ENCODE measurements around the gene ASF1B. TPM values are rescaled to one million over a fixed set of nuclear protein-coding genes. Genes with fewer than 3 reads are reported as not detected.

The ASF1B gene
- total RNA-seq, 3 donors from 2014 or later (not counting 1 experiment from before 2014, with no cell fraction given), result 4.5 to 5.5 (median 4.8) TPM

- H3K4me3 ChIP-seq (ENCODE audit: low read length), result peak overlapping the region; percentile 20
- H3K27ac ChIP-seq (ENCODE audit: low read length), result peak overlapping the region; percentile 79
- ATAC-seq, result peak; percentile 66 to 74 (median 71)
These were observed 29.8 kb upstream of the ASF1B start for GRCh38 chr19:14165990-14166830.

GRCh38 chr19:14164724-14165493, 28.5 kb upstream of the ASF1B start:
- H3K4me1 ChIP-seq (ENCODE audit: control insufficient read depth, insufficient read depth, low read length), result peaks cover 38% of the 10 kb centered on the region
- Mint-ChIP-seq H3K36me3 (no peaks in the 10 kb centered on the region), H3K27me3 (ENCODE audit: low read depth in 2 of 2) (no peaks in the 10 kb centered on the region), H3K4me1 (peaks cover 26 to 35% of the 10 kb centered on the region in 2 donors), H3K9me3 (no peaks in the 10 kb centered on the region), H3K4me3 (no peak overlapping the region), H3K27ac (peak overlapping the region in 1 of 2 donors; percentile 95)
- H3K4me3 ChIP-seq (ENCODE audit: low read length), result no peak overlapping the region
- WGBS (ENCODE audit: insufficient coverage), result 81% methylated on average over 14 of the region's 16 CpGs
- peaks cover 6% of the 10 kb centered on the region for H3K36me3 ChIP-seq (ENCODE audit: control insufficient read depth, insufficient read depth, low read length)
- no peak for TF ChIP-seq CTCF (IDR thresholded peaks at IDR 0.05)
- intact Hi-C loops (cut with micrococcal nuclease), result loop anchor here (10.0 kb wide), 1 partner anchor 110 kb away; no protein-coding TSS in a partner anchor
- no peak overlapping the region for H3K27ac ChIP-seq (ENCODE audit: low read length)
- ATAC-seq, result no peak
- no peaks in the 10 kb centered on the region for H3K9me3 ChIP-seq (ENCODE audit: control insufficient read depth, insufficient read depth, low read length)
- H3K27me3 ChIP-seq (ENCODE audit: control insufficient read depth, insufficient read depth, low read length), result no peaks in the 10 kb centered on the region
- DNase-seq, result no peak

More at GRCh38 chr19:14165990-14166830, 29.8 kb upstream of the ASF1B start:
- no peak for TF ChIP-seq CTCF (IDR thresholded peaks at IDR 0.05)
- Histone ChIP-seq H3K4me1 (ENCODE audit: control insufficient read depth, insufficient read depth, low read length) (peaks cover 38% of the 10 kb centered on the region), H3K36me3 (ENCODE audit: control insufficient read depth, insufficient read depth, low read length) (peaks cover 7% of the 10 kb centered on the region), H3K9me3 (ENCODE audit: control insufficient read depth, insufficient read depth, low read length) (no peaks in the 10 kb centered on the region), H3K27me3 (ENCODE audit: control insufficient read depth, insufficient read depth, low read length) (no peaks in the 10 kb centered on the region)
- H3K27ac Mint-ChIP-seq, result peak overlapping the region; percentile 85 to 95
- H3K4me3 Mint-ChIP-seq, result peak overlapping the region; percentile 89
- peaks cover 26 to 40% of the 10 kb centered on the region in 2 donors for H3K4me1 Mint-ChIP-seq
- H3K36me3 Mint-ChIP-seq, result no peaks in the 10 kb centered on the region
- no peaks in the 10 kb centered on the region for H3K27me3 Mint-ChIP-seq (ENCODE audit: low read depth in 2 of 2)
- intact Hi-C loops (cut with micrococcal nuclease), result loop anchor here (10.0 kb wide), 1 partner anchor 109 kb away; no protein-coding TSS in a partner anchor
- DNase-seq, result peak; percentile 46 to 47
- 26% methylated on average over 12 of the region's 20 CpGs for WGBS (ENCODE audit: insufficient coverage)
- no peaks in the 10 kb centered on the region for H3K9me3 Mint-ChIP-seq

- Histone ChIP-seq H3K9me3 (ENCODE audit: control insufficient read depth, insufficient read depth, low read length) (no peaks in the 10 kb centered on the region), H3K27ac (ENCODE audit: low read length) (no peak overlapping the region), H3K4me3 (ENCODE audit: low read length) (no peak overlapping the region), H3K4me1 (ENCODE audit: control insufficient read depth, insufficient read depth, low read length) (peaks cover 38% of the 10 kb centered on the region), H3K36me3 (ENCODE audit: control insufficient read depth, insufficient read depth, low read length) (peaks cover 5% of the 10 kb centered on the region), H3K27me3 (ENCODE audit: control insufficient read depth, insufficient read depth, low read length) (no peaks in the 10 kb centered on the region)
- Mint-ChIP-seq H3K9me3 (no peaks in the 10 kb centered on the region), H3K27ac (peak overlapping the region in 1 of 2 donors; percentile 44), H3K4me3 (no peak overlapping the region), H3K27me3 (ENCODE audit: low read depth in 2 of 2) (no peaks in the 10 kb centered on the region), H3K4me1 (peaks cover 26 to 34% of the 10 kb centered on the region in 2 donors), H3K36me3 (no peaks in the 10 kb centered on the region)
- ATAC-seq, result no peak
- intact Hi-C loops (cut with micrococcal nuclease), result loop anchor here (10.0 kb wide), 1 partner anchor 111 kb away; no protein-coding TSS in a partner anchor
- no peak for DNase-seq
- TF ChIP-seq CTCF (IDR thresholded peaks at IDR 0.05), result no peak
- WGBS (ENCODE audit: insufficient coverage), result 96% methylated on average over 11 of the region's 11 CpGs
These were observed 27.7 kb upstream of the ASF1B start for GRCh38 chr19:14164082-14164481.

Data from natural killer cell (primary cell).